NCI-H1436 treated with DMSO at 0.1 percent for 48 hours (cell line): ENCODE results near the gene CMTM3.
"Not testable (repeated sequence)": the region's sequence is repeated elsewhere in the genome, so short reads cannot be mapped to it uniquely, and the experiment has no call there.

Source experiments
- DNase-seq: peaks from one replicate; lab custom pipeline; 2025; lab: John Stamatoyannopoulos, UW

CMTM3 gene, protein sequence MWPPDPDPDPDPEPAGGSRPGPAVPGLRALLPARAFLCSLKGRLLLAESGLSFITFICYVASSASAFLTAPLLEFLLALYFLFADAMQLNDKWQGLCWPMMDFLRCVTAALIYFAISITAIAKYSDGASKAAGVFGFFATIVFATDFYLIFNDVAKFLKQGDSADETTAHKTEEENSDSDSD

DNA sequence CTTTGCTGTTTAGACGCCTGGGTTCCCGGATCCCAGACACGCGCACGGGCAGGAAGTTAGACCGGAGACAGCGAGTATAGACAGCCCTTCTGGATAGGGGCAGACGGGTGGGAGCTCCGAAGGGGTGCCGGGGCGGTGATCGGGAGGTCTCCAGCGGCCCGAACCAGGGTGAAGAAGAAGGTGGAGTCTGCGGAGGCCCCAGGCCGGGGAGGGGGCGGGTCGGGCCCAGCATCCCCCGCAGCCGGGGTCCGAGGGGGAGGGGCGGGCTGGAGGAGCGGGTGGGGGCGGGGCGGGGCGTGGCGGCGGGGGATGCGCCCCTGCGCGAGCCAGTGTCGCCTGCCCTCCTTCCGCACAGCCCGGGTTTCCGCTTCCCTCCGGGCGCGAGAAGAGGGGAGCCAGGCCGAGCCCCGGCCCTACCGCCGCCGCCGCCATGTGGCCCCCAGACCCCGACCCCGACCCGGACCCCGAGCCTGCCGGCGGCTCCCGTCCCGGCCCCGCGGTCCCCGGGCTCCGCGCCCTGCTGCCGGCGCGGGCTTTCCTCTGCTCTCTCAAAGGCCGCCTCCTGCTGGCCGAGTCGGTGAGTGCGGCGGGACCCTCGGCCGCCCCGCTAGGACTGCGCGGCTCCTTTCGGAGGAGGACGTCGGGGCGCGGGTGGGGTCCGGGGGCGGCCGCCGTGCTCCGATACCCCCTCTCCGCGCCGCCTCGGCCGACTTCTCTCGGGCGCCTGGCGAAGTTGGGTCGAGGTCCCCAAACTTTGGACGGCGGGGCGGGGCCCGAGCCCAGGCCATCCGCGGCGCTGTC lies at the start of gene CMTM3:
Gene CMTM3, plus strand, starts transcription at position 329 of the 801 bp plus-strand sequence. Its CDS starts 102 bp downstream, at position 431.
- DNase-seq, result no peak

DNA sequence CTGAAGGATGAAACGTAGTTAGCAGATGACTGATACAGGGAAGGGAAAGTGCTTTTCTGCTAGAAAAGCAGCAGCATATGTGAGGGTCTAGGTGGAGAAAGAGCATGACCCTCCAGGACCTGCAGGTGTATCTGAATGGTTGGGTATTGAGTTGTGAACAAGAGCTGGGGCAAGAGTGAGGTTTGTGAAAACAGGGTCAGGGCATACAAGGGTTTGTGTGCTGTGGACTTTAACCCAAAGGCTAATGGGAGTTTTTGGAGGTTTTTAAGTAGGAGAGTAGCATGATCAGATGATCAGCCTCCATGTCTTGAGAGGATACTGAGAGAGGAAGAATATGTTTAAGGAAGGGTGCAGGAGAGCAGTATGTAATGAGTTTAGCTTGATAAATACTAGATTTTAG lies 44.4 kb upstream of the CMTM3 start:
- no peak for DNase-seq

DNA sequence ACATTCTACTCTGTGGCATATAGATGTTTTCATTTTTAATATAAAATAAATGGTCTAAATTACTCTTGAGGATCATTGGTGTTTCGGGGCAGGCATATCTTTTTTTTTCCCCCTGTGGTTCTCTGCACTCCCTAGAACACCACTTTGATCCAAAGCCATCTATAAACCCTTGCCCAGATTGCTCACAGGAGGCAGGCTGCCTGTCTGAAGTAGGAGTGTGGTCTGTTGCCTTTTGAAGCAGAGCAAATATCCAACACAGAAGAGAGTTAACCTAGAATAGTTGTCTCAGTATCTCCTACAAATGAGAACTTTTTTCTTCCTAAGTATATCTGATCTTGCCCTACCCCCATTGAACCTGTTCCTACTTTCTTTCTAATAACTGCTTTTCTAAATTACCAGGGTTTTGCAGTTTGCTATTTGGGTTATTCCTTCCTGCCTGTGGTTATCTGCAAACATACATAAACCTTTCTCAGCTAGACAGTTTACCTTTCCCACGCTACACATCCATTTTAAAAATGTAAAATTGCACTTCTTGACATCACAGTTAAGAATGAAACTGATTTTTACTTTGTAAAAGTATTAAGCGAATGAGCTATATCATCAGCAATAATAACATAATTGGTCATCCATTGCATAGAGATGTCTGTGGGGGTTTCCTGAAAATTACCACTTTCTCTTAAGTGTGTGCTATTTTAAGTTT lies 43.0 kb upstream of the CMTM3 start:
- no peak for DNase-seq

DNA sequence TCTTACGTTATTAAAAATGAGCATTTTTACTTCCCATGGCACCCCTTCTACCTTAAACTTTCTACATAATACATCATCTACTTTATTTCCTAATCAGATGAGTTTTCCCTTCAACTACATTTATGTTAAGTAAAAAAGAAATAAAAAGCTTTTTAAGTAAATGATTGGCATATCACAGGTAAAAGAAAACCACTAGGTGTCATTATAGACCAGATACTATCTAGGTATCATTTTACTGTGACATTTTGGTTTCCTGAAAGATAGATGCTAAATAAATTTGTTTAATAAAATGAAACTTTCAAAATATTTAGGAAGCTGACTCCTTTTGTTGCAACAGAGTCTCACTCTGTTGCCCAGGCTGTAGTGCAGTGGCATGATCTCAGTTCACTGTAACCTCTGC lies 42.1 kb upstream of the CMTM3 start:
- DNase-seq, result no peak

DNA sequence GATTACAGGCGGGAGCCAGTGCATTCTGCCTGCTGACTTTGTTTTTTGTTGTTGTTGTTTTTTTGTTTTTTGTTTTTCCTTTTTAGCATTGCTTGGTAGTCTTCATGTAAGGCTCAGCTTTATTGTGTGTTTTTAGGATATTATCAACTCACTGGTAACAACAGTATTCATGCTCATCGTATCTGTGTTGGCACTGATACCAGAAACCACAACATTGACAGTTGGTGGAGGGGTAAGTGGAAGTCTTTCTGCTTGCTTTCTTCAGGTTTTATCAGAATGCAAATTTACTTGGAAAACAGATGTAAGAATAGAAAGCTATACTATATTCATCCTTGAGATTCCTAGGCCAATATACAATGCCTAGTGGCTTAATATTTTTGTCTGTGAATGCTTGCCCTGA lies 41.5 kb upstream of the CMTM3 start:
- DNase-seq, result no peak

DNA sequence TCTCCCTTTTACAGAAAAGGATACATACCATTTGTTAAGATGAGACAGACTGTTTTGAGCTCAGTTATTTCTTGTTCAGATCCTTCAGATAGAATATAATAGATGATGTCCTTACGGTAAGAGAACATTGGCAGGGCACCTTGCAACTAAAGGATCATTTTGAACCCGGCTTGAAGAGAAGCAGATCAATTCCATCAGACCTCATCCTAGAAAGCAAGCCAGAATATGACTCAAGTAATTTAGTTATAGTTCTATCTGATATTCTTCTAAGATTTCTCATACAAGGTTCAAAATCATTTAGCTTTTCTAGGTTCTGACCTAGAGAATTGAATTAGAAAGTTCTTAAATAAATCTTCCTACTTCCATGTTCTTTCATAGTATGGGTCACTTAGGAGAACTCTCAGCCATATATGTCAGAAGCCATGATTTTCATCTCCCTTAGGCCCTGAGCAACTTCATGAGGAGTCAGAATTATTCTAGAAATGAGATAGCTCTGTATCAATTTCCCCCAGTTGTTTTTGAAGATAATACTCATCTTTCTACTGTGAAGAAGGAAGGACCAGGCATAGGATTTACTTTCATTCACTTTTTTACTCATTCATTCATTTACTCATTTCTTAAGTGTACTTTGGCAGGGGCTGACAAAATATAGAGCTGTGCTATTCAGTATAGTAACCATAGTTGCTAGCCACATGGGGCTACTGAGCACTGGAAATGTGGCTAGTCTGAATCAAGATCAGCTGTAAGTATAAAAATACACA lies 40.8 kb upstream of the CMTM3 start:
- DNase-seq, result no peak

DNA sequence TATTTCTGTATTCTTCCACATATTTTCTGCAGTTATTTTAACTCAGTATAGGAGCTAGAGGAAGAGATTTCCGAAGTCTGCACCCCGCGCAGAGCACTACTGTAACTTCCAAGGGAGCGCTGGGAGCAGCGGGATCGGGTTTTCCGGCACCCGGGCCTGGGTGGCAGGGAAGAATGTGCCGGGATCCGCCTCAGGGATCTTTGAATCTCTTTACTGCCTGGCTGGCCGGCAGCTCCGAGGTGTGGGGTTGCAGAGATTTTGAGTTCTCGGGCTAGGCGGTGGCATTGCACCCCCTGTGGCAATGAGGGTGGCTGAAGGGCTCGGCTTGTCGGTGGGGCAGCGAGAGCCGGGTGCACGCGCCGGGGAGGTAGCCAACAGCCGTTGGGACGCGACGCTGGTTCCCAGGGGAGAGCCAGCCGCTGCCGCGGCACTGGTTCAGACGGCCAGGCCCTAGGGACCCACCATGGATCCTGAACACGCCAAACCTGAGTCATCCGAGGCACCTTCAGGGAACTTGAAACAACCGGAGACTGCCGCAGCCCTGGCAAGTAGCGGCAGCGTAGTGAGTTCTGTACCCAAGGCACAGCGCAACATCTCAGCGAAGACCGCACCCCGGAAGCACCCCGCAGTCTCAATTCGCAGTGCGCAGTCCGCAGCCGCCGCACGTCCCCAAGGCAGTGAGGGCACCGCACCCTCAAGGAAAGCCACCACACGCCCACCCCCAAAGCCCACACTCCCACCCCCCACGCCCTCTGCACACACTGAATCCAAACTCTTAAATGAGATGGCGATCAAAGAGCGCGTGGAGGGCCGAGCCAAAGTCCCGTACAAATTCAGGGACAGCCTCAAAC lies 38.2 kb upstream of the CMTM3 start, which contains the start of gene CMTM1:
Gene CMTM1, plus strand, starts transcription at position 389 of the 851 bp plus-strand sequence. Its CDS starts 75 bp downstream, at position 464.
- DNase-seq, result no peak

DNA sequence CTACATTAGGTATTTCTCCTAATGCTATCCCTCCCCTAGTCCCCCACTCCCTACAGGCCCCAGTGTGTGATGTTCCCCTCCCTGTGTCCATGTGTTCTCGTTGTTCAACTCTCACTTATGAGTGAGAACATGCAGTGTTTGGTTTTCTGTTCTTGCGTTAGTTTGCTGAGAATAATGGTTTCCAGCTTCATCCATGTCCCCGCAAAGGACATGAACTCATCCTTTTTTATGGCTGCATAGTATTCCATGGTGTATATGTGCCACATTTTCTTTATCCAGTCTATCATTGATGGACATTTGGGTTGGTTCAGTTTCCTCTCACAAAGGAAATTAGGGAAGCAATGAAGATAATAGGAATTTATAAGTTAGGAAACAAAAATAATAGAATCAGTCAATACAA lies 37.2 kb upstream of the CMTM3 start:
- not testable (repeated sequence) for DNase-seq

DNA sequence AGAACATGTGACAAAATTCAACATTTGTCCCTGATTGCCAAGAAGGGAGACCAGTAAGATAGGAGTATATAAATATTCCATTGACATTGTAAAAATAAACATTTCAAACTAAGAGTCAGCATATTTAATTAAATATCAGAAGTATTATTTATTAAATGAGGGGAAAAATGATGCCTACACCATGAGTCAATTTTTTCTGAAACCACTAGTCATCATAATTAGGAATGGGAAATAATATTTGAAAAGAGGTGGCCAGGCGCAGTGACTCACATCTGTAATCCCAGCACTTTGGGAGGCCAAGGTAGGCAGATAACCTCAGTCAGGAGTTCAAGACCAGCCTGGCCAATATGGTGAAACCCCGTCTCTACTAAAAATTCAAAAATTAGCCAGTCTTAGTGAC lies 36.1 kb upstream of the CMTM3 start:
- DNase-seq, result no peak

DNA sequence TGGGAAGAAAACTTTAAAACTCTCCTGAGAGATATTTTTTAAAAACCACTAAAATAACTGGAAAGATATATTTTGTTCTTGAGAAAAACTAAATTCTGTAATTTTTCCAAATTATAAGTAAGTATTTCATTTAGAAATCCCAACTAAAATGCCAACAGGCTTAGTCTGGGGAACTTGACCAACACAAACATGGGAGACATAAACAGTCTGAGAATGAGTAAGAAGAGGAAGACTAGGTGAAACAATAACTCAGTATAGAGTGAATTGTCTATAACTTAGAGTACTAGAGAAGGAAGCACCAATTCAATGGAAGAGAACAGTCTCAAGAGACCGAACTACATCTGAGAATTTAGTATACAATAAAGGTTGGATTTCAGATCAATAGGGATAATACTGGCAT lies 35.4 kb upstream of the CMTM3 start:
- DNase-seq, result no peak

DNA sequence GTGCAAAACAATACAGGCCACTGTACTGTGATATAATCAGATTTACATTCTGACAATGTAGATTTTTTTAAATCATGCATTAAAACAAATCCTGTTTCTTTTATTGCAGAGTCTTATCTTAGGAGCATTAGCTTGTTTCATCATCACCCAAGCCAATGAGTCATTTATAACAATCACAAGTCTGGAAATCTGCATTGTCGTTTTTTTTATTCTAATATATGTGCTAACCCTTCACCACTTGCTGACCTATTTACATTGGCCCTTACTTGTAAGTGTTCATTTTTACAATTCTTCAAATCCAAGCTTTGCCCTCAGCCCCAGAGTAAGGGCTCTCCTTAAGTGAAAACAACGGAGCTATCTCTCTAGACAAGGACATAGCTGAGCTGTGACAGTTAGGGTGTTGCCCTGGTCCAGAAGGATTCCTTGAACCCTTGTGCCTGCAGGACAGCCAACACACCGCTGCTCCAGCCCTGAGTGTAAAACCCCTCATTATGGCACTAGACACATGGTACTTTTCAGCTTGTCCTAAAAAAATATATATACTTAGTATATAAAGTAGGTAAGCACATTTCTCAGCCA lies 34.6 kb upstream of the CMTM3 start:
- DNase-seq, result no peak

DNA sequence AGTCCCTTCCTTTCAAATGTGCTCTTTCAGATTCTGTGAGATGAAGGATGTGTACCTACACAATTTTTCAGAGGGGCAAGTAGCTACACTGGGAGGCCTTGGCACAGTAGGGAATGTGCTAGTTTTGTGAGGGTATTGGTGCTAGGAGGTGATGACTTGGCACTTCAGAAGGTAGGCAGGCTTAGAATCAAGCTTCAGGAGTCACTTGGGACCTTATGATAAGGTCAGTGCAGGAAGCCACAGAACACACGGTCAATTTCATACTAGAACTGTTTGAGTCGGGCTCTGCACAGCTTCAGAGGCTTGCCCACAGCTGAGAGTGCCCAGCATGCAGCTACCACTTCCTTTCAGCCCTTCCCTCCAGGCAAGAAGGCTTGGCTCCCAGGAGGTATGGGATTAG lies 32.1 kb upstream of the CMTM3 start:
- DNase-seq, result no peak

DNA sequence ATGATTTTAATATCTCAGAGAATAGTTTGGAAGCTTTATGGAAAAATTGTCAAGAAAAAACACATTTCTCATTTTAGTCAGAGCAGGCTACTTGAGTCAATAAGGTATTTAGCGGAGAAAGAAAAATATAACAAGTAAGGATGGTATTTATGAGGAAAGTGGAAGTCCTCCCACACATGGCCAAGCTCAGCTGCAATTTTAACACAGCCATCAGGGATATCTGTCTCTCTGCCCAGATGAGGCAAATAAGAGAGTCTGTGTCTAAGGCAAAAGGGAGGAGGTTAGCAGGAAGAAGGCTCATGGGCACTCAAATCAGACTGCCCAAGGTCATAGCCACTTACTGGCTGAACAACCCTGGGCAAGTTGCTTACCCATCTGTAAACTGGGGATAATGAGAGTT lies 30.4 kb upstream of the CMTM3 start:
- no peak for DNase-seq

DNA sequence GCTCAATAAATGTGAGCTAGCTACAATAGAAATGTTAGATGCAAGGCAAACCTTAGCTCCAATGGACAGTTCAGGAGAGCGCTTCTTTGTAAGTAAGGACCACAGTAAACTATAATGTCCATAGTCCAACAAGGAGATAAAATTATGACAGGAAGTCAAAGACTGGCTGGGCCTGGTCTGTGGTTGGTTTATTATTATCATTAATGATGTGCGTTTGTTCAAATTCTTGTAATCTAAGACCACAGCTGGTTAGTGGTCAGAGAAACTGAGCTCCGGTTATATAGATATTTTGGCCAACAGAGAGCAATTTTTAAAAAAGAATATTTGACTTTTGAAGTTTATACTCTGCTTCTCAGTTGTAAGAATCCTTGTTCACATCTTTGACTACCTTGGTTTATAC lies 30.0 kb upstream of the CMTM3 start:
- no peak for DNase-seq

DNA sequence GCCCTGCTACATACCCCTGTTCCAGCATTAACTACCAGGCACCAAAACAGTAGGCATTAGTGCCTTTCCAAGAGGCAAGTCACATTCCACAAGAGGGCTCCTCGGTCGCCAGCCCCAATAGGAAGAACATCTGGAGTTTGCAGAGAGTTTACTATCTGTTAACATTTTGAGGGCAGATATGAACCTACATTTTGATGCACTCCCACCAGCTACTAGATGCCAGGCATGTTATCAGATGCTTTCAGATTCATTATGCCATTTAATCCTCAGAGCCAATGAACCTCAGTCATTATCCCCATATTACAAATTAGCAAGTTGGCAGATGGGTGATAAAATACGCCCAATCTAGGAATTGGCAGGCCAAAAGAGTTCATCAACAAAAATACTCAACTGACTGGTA lies 29.4 kb upstream of the CMTM3 start:
- no peak for DNase-seq

DNA sequence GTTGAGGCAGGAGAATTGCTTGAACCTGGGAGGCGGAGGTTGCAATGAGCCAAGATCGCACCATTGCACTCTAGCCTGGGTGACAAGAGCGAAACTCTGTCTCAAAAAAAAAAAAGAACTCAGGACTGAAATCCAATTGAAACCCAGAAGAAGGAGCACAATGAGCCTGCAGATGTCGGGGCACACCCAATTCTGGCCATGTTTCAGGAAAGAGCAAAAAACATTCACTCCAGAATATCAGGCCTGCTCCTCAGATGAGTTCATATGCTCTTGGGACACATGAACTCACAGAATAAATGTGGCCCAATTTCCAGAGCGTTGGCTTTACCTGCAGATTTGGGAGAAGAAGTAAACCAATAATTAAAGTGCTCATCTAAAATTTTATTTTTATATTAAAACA lies 28.2 kb upstream of the CMTM3 start:
- DNase-seq, result no peak

DNA sequence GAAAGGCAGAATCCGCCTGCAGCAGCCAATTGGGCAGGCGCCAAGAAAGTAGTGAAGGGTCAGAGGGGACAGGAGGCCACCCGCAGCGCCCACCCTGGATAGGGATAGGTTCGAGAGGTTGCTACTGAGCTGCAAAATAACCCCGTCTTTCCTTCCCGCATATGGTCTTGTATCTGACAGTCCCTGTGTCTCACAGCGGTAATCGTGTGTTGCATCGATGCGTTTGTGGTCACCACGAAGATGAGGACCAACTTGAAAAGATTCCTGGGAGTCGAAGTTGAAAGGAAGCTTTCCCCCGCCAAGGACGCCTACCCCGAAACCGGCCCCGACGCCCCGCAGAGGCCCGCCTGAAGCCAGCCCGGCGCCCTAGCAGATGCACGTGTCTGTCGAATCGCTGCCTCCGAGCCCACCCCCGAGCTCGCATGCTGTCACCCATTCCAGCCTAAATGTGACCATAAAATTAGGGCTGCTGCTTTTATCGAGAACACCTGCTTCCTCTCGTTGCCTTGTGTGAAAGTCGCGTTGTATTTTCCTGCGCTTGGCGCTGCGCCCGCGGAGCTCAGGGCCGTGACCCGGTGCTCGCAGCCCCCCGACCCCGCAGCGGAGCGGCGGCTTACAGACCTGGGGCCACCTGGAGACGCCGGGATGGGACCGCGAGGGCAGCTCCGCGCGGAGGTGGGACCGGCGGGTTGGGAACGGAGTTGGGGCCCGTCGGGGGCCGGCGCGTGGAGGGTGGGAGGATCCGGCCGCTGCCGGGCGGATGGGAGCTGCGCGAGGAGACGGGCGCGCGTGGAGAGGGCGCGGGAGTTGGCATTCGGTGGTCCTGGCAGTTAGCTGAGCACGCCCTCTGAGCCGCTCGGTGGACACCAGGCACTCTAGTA lies 25.6 kb upstream of the CMTM3 start, which contains the start of gene CMTM2:
Gene CMTM2, plus strand, starts transcription at position 813 of the 881 bp plus-strand sequence. CDS start 145 bp downstream, outside the sequence.
- no peak for DNase-seq

DNA sequence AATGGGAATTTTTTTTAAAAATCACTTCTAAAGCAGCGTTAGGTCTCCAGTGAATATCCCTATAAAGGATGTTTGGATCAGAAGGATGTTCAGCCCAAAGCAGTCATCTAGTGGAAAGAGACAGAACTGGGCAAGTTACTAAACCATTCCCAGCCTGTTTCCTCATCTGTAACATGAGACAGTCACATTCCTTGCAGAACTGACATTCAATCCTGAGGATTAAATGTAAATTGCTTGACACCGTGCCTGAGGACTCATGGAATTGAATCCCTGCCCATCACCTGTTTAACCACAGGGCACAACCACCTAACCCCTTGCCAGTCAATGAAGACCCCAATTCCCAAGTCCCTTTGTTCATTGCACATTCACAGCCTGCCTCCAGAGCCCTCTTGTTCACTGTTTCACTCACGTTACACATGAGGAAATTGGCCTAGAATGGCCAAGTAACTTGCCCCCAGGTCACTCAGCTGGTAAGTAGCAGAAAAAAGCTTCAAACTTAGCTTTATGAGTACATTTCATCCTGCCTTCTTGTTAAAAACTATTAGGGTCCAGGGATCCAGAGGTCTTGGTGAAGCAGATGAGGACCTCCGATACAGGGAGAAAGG lies 23.8 kb upstream of the CMTM3 start:
- no peak for DNase-seq

DNA sequence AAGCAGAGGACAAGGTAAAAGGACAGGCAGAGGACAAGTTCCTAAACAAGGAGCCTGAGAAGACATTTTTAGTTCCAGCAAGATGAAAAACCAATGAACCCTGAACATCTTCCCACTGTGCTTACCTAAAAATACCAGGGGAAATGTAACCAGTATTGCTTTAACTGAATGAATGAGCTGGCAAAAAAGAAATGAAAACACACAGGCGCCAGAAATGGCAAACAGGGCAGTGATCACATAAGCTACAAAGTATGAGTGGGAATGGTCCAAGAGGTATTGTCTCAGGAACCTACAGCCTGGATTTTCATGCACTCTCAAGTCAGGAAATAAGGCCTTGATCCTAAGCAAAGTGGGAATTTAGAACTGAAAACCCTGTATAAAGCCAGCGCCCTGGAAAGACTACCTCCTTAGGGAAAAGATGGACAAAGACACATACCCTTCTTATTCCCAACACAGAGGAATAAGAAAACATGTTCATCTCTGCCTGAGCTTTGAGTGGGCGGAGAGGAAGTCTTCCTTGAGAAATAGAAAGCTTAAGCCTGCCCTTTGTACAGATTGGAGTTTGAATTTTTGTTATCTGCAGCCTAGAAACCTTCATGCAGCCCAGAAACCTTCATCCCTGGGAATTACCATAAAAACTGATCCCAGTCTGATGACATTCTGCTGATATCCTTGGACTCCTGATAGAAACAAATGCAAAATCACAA lies 23.1 kb upstream of the CMTM3 start:
- no peak for DNase-seq
